Measurements from ENCODE around the gene MED20.

The MED20 gene

DNA sequence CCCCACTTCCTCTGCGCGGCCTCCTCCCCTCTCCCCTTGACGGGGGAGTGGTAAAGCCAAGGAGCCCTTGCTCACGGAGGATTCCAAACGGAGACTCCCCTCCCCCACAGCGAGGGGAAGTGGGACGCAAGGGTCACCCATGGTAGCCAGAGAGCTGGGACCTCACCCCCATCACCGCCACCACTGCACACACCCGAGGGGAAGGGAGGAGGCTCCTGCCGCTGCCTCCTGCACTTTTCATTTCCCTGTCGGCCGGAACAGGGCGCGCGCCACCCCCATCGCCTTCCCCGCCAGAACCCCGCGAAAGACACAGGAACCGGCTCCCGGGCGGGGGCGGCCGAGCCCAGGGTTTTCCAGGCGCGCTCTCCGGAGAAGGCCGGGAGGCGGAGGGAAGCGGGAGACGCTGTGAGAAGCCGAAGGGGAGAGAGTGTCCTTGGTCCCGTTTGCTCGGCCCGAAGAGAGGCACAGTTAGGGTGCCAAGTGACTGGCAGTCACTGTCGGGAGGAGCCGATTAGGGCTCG lies 19.9 kb upstream of the MED20 start:
- peak; percentile 71 for DNase-seq

DNA sequence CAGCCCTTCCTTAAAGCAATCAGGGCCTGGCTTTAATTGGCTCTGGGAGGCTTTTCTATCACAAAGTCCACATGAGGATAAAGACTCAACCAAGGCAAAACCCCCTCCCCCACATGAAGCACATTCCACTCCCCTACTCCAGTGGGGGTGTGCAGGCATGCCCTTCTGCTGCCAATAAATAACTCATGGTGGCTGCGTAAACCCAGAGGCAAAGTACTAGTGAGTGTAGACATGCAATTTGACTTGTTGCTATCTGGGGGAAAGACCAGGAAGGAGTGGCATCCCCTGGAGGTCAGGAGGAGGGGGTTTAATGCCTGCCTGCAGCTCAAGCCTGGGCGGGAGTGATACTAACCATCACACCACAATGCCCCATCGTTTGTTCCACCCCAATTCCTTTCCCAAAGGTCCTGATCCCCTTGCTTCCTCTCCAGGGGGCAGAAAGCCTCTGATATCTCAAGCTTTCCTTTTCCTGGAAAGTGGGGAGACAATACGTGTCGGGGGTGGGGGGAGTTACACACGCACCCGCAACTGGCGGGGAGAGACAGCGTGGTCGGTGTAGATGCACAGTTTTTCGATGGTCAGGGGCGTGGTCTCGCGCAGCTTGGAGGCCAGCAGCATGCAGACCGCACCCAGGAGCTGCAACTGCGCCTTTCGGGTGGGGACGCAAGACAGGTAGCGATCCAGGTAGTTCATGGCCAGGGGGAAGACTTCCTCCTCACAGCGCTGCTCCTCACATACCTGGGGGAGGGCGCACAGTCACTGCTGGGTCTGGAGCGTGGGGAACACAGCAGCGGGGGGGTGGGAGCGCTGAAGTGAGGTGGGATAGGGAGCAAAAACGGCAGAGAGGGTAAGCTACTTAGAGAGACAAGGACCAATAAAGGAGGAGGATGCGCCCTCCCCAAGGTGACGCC lies 19.2 kb upstream of the MED20 start:
- peak; percentile 53 for DNase-seq

- peak; percentile 81 for DNase-seq
Measured at GRCh38 chr6:41939176-41939847, 18.4 kb upstream of the MED20 start.

DNA sequence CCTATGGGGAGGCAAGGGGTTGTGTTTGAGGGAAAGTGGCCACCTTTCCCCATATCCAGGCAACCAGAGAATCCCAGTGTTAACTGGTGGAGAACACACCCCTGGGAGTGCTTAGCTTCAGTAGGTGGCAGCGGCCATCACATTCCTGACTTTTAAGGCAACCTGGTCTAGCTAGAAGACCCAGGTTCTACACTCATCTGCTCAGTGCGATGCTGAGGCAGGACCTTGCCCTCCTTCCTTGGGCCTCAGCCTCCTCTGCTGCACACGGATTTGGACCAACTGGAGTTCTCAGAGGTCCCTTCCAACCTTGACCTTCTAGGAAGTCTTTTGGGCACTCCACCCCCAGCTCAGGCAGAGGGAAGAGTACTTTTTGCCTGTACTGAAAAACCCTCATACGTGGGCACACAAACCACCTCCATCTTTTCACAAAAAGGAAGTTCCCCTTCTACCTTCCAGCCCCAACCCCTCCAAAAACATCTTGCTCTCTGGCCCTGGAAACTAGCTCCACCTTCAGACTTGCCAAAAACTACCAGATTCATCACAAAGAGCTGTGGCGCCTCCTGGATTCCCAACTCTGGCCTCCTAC lies 17.7 kb upstream of the MED20 start:
- DNase-seq = no peak

DNA sequence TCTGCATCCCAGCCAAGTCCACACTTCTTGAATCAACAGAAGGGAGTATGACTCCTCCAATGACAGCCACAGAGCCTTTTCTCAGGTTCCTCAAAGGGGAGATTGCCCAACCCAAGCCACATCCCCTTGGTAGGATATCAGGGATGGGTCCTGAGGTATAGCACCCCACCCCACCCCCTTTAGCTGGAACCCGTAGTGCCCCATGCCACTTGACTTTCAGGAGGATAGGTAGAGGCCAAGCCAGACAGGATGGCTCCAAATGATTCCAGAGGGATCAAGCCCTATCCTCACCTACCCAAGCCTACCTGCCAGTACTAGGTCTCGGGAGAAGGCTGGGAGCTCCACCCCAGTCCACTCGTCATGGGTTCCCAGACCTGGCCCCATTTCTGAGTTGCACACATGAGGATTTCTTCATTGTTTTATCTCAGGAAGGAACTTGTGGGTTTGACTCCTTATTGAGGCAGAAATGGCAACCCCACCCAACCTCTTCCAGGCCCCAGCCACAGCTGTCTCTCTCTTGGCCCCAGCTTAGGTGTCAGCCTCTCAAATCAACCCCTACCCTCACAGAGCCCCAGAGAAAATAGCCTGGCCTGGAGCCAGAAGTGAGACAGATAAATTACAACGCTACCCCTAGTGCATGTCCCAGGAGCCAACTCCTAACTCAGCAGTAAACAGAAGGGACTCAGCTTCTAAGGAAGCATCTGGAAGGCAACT lies 17.1 kb upstream of the MED20 start:
- peak; percentile 51 for DNase-seq

GRCh38 chr6:41937472-41937860 lies 16.5 kb upstream of the MED20 start:
- no peak for DNase-seq

GRCh38 chr6:41936073-41936837 lies 15.3 kb upstream of the MED20 start:
- peak; percentile 67 for DNase-seq

GRCh38 chr6:41935685-41936072 lies 14.7 kb upstream of the MED20 start:
- peak; percentile 32 for DNase-seq

DNA sequence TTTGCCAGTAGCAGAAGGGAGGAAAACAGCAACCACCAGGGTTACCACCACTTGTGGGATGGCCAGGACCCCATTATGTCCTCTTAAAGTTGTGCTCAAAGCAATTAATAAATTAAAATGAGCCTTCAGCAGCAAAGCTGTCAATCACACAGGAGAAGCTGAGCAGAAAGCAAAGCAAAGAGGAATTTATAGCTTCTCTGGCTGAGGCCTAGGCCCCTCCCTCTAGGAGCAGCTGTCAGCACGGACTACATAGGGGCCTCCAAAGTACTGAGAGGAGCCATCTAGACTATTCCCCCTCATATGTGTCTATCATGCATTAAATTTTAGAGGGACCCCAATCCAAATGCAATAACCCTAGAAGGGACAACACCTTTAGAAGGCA lies 14.2 kb upstream of the MED20 start:
- DNase-seq = no peak

DNA sequence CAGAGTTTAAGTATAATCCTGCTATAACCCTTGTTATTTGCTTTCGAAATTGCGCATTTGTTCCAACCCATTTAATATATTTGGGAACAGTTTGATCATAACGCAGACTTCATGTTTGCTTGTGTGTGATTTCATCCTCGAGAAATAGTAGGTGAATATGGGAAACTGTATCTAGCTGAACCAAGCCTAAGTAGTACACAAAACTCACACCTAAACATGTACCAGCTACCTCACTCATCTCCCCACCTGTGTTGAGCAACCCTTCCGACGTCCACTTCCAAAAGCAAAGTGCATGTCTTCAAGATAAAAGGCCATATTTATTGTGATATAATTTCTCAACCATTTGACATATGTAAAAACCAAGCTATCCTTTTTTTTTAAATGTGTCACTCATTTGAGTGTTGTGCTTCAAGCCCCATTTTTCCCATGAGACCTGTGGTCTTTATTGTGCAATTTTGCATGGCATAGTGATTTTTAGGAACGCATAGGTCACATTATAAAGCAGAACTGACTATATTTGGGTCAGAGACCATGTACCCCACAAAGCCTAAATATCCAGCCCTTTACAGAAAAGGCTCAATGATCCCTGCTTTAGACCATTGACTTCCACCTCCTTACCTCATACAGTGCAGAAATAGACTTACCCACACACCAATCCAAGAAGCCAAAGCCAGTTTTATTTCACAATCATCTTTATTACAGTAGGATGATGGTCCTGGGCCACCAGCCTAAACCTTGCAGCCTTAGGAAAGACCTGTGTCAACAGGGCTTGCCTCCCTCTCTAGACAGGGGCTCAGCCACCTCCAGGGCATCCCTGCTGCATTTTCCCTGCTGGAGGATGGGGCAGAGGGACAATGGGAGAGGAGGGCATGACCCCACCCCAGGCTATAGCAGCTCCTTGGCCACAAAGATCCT lies 13.6 kb upstream of the MED20 start:
- DNase-seq = no peak

DNA sequence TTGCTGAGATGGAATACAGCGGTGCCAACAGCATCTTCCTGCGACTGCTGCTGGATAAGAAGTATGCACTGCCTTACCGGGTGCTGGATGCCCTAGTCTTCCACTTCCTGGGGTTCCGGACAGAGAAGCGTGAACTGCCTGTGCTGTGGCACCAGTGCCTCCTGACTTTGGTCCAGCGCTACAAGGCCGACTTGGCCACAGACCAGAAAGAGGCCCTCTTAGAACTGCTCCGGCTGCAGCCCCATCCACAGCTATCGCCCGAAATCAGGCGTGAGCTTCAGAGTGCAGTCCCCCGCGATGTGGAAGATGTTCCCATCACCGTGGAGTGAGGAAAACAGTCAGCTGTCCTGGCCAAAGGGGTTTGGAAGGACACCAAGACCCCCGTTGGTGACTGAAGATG lies 11.4 kb upstream of the MED20 start:
- DNase-seq = no peak

DNA sequence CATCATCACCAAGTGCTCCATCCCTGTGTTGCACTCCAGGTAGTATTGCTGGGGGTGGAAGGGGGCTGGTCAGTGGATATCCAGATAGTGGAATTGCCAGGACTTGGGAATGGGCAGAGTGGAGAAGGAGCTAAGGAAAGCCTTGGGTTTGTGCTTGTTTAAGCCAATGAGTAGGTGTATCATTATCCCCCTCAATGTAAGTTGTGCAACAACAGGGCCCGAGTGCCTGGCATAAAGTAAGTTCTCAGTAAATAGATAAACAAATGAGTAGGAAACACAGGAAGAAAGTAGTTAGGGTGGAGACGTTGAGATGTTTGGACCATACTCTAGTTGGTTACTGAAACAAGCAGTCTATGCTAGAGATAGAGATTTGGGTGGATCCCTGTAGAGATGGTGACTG lies 10.9 kb upstream of the MED20 start:
- DNase-seq = no peak

DNA sequence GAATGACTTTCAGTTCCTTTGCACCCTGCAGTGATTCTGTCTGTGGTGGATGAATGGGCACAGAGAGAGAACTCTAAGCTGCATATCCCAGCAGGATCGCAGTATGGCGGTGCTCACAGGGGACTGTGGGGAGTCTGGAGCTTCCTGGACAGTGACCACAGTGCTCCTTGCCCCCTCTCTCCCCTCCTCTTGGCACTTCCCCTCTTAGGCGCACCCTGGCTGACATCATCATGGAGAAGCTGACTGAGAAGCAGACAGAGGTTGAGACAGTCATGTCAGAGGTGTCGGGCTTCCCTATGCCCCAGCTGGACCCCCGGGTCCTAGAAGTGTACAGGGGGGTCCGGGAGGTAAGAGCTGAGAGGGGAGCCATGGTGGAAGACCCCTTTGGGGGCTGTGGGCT lies 9.0 kb upstream of the MED20 start:
- DNase-seq = no peak

GRCh38 chr6:41927253-41927652 lies 6.3 kb upstream of the MED20 start:
- no peak for DNase-seq

DNA sequence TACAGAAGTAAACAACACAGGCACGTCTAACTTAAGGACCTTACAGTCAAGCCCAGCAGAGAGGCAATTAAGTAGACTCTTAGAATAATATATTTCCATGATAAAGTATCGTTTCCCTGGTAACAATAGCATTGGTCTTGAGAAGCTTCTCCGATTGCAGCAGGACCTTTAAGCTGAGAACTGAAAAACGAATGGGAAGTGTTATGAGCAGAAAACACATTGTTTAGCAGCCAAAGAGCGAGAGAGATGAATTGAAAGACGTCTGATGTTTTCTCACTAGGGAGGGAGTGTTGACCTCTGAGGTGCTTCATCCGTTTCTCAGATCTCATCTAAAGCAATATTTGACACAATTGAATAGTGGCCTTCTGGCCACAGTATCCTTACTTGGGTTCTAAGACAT lies 1.2 kb upstream of the MED20 start:
- DNase-seq = no peak

DNA sequence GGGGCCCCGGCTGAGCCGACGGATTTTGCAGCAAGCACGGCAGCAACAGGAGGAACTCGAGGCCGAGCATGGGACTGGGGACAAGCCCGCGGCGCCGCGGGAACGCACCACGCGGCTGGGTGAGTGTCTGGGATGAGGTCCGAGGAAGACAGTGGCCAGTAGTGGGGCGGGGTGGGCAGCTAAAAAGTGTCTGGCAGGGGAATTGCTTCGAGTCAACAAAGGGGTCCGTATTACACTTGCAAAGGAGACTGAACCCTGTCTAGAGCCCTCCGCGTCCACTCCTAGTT lies 716 bp upstream of the MED20 start:
- DNase-seq = no peak

DNA sequence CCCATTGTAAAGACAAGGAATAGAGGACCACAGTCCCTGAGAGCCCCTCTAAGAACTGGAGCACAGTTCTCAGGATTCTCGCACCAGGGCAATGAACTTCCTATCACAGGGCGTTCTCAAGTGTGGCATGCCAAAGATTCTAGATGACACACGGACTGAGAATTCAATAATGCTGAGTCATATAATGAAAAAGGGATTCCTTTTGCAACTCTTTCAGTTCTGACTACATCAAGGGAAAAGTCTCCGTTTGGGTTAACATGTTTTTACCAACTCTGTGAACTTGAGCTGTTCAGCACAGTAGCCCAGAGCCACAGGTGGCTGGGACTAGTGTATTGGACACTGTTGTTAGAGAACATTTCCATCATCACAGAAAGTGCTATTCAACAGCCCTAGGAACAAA lies 3.4 kb downstream of the MED20 start:
- DNase-seq = no peak

DNA sequence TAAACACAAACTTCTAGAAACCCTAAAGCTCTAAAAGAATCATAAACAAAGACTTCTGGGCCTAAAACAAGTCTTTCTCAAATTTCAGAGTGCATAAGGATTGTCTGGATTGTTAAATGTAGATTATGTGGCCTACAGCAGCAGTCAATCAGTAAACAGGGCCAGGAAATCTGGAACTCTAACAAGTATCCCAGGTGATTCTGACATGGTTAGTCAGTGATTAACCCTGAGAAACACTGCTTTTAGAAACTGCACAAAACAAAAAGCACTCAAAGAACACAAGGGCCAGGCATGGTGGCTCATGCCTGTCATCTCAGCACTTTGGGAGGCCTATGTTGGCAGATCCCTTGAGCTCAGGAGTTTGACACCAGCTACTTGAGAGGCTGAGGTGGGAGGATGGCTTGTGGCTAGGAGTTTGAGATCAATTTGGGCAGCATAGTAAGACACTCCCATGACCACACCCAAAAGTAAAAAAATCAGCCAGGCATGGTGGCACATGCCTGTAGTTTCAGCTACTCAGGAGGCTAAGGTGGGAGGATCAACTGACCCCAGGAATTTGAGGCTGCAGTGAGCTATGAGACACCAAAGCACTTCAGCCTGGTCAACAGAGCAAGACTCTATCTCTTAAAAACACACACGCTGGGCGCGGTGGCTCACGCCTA lies 5.9 kb downstream of the MED20 start:
- DNase-seq = no peak

DNA sequence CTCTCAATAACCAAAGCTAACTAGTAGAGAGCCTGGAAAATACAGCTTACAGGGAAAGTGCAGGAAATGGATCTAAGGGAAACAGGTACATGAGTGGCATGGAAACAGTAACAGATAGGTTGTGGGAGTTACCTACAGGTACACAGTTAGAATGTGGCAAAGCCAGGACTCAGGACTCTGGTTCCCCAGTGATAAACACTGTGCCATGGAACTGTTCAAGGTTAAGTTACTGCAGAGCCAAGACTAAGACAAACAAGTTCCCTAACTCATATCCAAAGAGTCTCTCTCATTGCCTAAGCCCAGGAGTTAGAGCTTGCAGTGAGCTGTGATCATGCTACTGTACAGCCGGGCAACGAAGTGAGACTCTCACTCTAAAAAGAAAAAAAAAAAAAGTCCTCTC lies 6.6 kb downstream of the MED20 start:
- DNase-seq = no peak

- no peak for DNase-seq
Measured at GRCh38 chr6:41909727-41910126, 11.2 kb downstream of the MED20 start.
